HL-60 (cell line): ENCODE measurements around the gene PDS5B.

Source experiments
- GABPA ChIP-seq: IDR thresholded peaks from 2 replicates; pipeline ENCODE4 v1.6.1; 2012; ENCODE audit warnings: low read depth
- POLR2AphosphoS5 ChIP-seq: IDR thresholded peaks from 2 replicates; pipeline ENCODE4 v1.6.1; 2012; ENCODE audit warnings: low read depth
- SPI1 ChIP-seq: IDR thresholded peaks from 2 replicates; pipeline ENCODE4 v1.6.1; 2012; ENCODE audit warnings: low read depth, mild to moderate bottlenecking, borderline replicate concordance
- TF ChIP-seq, protein P1 (sequence below): IDR thresholded peaks from 2 replicates; pipeline ENCODE4 v1.6.1; 2012; ENCODE audit warnings: low read depth; ENCODE audit not compliant: insufficient replicate concordance
- TF ChIP-seq, protein P2 (sequence below): IDR thresholded peaks from one replicate; pipeline ENCODE4 v1.5.1; 2011; ENCODE audit warnings: low read length, control low read depth, inconsistent platforms; ENCODE audit not compliant: insufficient read depth

DNA sequence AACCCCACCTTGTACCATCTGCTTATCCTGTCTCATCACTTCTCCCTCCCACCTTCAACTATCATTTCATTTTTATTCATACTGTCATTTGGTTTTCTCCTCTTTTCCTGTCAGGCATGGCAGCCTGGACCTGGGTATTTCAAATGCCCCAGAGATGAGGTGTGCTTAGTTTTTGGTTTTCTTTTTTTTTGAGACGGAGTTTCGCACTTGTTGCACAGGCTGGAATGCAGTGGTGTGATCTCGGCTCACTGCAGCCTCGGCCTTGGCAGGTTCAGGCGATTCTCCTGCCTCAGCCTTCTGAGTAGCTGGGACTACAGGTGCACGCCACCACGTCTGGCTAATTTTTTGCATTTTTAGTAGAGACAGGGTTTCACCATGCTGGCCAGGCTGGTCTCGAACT, 5.8 kb downstream of the PDS5B start:
- TF ChIP-seq, protein P1, sequence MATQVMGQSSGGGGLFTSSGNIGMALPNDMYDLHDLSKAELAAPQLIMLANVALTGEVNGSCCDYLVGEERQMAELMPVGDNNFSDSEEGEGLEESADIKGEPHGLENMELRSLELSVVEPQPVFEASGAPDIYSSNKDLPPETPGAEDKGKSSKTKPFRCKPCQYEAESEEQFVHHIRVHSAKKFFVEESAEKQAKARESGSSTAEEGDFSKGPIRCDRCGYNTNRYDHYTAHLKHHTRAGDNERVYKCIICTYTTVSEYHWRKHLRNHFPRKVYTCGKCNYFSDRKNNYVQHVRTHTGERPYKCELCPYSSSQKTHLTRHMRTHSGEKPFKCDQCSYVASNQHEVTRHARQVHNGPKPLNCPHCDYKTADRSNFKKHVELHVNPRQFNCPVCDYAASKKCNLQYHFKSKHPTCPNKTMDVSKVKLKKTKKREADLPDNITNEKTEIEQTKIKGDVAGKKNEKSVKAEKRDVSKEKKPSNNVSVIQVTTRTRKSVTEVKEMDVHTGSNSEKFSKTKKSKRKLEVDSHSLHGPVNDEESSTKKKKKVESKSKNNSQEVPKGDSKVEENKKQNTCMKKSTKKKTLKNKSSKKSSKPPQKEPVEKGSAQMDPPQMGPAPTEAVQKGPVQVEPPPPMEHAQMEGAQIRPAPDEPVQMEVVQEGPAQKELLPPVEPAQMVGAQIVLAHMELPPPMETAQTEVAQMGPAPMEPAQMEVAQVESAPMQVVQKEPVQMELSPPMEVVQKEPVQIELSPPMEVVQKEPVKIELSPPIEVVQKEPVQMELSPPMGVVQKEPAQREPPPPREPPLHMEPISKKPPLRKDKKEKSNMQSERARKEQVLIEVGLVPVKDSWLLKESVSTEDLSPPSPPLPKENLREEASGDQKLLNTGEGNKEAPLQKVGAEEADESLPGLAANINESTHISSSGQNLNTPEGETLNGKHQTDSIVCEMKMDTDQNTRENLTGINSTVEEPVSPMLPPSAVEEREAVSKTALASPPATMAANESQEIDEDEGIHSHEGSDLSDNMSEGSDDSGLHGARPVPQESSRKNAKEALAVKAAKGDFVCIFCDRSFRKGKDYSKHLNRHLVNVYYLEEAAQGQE, result no peak
- no peak for TF ChIP-seq SPI1
- TF ChIP-seq, protein P2, sequence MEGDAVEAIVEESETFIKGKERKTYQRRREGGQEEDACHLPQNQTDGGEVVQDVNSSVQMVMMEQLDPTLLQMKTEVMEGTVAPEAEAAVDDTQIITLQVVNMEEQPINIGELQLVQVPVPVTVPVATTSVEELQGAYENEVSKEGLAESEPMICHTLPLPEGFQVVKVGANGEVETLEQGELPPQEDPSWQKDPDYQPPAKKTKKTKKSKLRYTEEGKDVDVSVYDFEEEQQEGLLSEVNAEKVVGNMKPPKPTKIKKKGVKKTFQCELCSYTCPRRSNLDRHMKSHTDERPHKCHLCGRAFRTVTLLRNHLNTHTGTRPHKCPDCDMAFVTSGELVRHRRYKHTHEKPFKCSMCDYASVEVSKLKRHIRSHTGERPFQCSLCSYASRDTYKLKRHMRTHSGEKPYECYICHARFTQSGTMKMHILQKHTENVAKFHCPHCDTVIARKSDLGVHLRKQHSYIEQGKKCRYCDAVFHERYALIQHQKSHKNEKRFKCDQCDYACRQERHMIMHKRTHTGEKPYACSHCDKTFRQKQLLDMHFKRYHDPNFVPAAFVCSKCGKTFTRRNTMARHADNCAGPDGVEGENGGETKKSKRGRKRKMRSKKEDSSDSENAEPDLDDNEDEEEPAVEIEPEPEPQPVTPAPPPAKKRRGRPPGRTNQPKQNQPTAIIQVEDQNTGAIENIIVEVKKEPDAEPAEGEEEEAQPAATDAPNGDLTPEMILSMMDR, result no peak
- no peak for TF ChIP-seq POLR2AphosphoS5
- no peak for TF ChIP-seq GABPA
